Measurements from ENCODE around the gene PPT2.
"Not testable (repeated sequence)": the region's sequence is repeated elsewhere in the genome, so short reads cannot be mapped to it uniquely, and the experiment has no call there.

Gene PPT2

GRCh38 chr6:32177183-32177787 lies 23.3 kb downstream of the PPT2 start:
- peaks cover 29% of the 10 kb centered on the region for H3K36me3 Mint-ChIP-seq (ENCODE audit: insufficient read depth)
- ATAC-seq (replicated peaks; ENCODE audit: extremely low read depth, poor library complexity, severe bottlenecking), result no peak
- H3K27ac Mint-ChIP-seq (ENCODE audit: low read depth), result peak overlapping the region; percentile 83
- peaks cover 70% of the 10 kb centered on the region for H3K4me1 Mint-ChIP-seq
- H3K27me3 Mint-ChIP-seq, result no peaks in the 10 kb centered on the region
- H3K9me3 Mint-ChIP-seq, result no peaks in the 10 kb centered on the region
- DNase-seq (ENCODE audit: low spot score in 2 of 2), result no peak
- H3K4me3 Mint-ChIP-seq, result peak overlapping the region; percentile 88

- ATAC-seq (replicated peaks; ENCODE audit: extremely low read depth, poor library complexity, severe bottlenecking), result peak; percentile 89
- Mint-ChIP-seq H3K36me3 (ENCODE audit: insufficient read depth) (peaks cover 32% of the 10 kb centered on the region), H3K9me3 (no peaks in the 10 kb centered on the region), H3K4me1 (peaks cover 70% of the 10 kb centered on the region), H3K27me3 (no peaks in the 10 kb centered on the region), H3K27ac (ENCODE audit: low read depth) (peak within 1 kb of the TSS; percentile 83), H3K4me3 (peak within 1 kb of the TSS; percentile 88)
- peak; percentile 71 to 94 for DNase-seq (ENCODE audit: low spot score in 2 of 2)
Measured at GRCh38 chr6:32177788-32178546, 24.0 kb downstream of the PPT2 start, which contains the start of gene RNF5. TSS of gene RNF5 (plus strand) at chr6:32178405. CDS start at chr6:32178512, 107 bp downstream.

DNA sequence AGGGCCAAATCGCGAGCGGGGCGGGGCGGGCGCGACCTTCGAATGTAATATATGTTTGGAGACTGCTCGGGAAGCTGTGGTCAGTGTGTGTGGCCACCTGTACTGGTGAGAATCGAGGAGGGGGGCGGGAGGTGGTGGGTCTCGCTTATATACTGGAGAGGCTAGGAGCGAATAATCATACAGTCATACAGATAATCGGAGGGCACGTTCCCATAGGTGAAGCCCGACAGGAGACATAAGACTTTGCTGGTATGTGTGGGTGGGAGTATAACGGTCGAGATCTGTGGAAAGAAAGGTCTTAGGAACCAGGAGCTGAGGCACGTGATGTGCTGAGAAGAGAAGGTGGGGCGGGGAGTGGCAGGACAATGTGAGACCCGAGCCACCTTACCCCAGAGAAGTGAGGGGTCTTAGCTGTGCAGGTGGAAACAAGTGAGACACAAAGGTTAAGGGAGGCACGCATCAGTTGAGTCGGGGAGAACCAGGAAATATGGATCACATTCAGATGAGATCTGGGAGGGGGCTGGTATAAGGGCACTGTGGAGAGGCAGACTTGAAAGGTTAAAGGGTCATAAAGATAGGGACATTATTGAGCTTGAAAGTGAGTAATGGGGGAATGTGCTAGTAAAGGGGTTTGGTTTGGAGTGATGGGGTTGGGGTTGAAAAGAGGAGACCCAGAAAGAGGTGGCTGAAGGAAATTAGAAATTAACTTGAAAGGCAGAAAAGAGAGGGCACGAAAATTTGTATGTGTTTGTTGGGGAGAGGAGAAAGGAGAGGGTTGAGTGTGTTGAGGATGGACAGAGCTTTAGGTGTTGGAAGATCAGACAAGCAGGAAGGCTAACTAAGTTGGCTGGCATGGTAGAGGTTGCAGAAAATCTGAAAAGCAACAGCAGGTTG lies 24.9 kb downstream of the PPT2 start:
- peaks cover 62% of the 10 kb centered on the region for H3K4me1 Mint-ChIP-seq
- H3K27ac Mint-ChIP-seq (ENCODE audit: low read depth), result peak overlapping the region; percentile 83
- H3K9me3 Mint-ChIP-seq, result no peaks in the 10 kb centered on the region
- peaks cover 32% of the 10 kb centered on the region for H3K36me3 Mint-ChIP-seq (ENCODE audit: insufficient read depth)
- ATAC-seq (replicated peaks; ENCODE audit: extremely low read depth, poor library complexity, severe bottlenecking) (no peak), DNase-seq (ENCODE audit: low spot score in 2 of 2) (no peak)
- H3K27me3 Mint-ChIP-seq, result no peaks in the 10 kb centered on the region
- peak overlapping the region; percentile 88 for H3K4me3 Mint-ChIP-seq

DNA sequence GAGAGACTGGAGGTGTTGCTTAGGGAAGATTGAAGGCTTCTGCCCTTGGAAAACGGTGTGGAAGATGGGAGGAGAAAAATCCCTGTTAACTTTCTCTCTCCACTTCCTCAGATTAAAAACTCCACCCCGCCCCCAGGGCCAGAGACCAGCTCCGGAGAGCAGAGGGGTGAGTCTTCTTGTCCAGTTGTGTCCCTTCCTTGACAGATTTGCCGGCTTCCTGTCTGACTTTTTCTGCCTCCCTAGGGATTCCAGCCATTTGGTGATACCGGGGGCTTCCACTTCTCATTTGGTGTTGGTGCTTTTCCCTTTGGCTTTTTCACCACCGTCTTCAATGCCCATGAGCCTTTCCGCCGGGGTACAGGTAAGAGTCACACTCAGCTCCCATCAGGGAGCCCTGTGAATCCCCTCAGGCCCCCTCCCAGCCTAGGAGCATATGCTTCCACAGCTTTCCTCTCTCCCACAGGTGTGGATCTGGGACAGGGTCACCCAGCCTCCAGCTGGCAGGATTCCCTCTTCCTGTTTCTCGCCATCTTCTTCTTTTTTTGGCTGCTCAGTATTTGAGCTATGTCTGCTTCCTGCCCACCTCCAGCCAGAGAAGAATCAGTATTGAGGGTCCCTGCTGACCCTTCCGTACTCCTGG lies 25.9 kb downstream of the PPT2 start:
- Mint-ChIP-seq H3K4me1 (peaks cover 55% of the 10 kb centered on the region), H3K4me3 (peak overlapping the region; percentile 28), H3K9me3 (no peaks in the 10 kb centered on the region), H3K27me3 (no peaks in the 10 kb centered on the region), H3K27ac (ENCODE audit: low read depth) (peak overlapping the region; percentile 32), H3K36me3 (ENCODE audit: insufficient read depth) (peaks cover 32% of the 10 kb centered on the region)
- DNase-seq (ENCODE audit: low spot score in 2 of 2), result no peak
- no peak for ATAC-seq (replicated peaks; ENCODE audit: extremely low read depth, poor library complexity, severe bottlenecking)

GRCh38 chr6:32181148-32181702 lies 27.3 kb downstream of the PPT2 start:
- peaks cover 36% of the 10 kb centered on the region for H3K36me3 Mint-ChIP-seq (ENCODE audit: insufficient read depth)
- DNase-seq (ENCODE audit: low spot score in 2 of 2) (no peak), ATAC-seq (replicated peaks; ENCODE audit: extremely low read depth, poor library complexity, severe bottlenecking) (no peak)
- no peak overlapping the region for H3K4me3 Mint-ChIP-seq
- H3K27ac Mint-ChIP-seq (ENCODE audit: low read depth), result no peak overlapping the region
- no peaks in the 10 kb centered on the region for H3K27me3 Mint-ChIP-seq
- peaks cover 54% of the 10 kb centered on the region for H3K4me1 Mint-ChIP-seq
- no peaks in the 10 kb centered on the region for H3K9me3 Mint-ChIP-seq

GRCh38 chr6:32181915-32182529 lies 28.1 kb downstream of the PPT2 start:
- Mint-ChIP-seq H3K27me3 (no peaks in the 10 kb centered on the region), H3K4me1 (peaks cover 54% of the 10 kb centered on the region)

DNA sequence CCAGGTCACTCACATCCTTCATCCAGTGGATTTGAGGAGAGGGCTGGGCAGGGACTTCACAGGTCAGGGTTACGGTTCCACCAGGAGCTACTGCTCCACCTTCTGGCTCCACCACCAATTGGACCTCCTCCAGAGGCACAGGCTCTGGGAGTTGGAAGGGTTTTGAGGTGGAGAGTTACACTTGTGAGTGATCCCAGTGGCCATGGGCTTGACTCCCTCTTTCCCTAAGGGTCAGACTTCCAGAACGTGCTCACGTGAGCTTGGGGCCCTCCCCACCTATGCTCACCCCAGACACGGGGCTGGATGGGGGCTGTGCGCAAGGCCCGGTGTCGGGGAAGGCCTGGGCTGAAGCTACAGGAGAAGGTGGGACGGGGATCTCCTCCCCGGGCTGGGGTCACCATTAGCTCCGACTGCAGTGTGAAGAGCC lies 28.6 kb downstream of the PPT2 start:
- Mint-ChIP-seq H3K4me3 (no peak overlapping the region), H3K4me1 (peaks cover 54% of the 10 kb centered on the region), H3K27ac (ENCODE audit: low read depth) (no peak overlapping the region), H3K9me3 (no peaks in the 10 kb centered on the region), H3K36me3 (ENCODE audit: insufficient read depth) (peaks cover 46% of the 10 kb centered on the region), H3K27me3 (no peaks in the 10 kb centered on the region)
- DNase-seq (ENCODE audit: low spot score in 2 of 2) (no peak), ATAC-seq (replicated peaks; ENCODE audit: extremely low read depth, poor library complexity, severe bottlenecking) (no peak)

More at GRCh38 chr6:32181915-32182529, 28.1 kb downstream of the PPT2 start:
- no peak overlapping the region for H3K27ac Mint-ChIP-seq (ENCODE audit: low read depth)
- DNase-seq (ENCODE audit: low spot score in 2 of 2) (no peak), ATAC-seq (replicated peaks; ENCODE audit: extremely low read depth, poor library complexity, severe bottlenecking) (no peak)
- H3K4me3 Mint-ChIP-seq, result no peak overlapping the region
- H3K9me3 Mint-ChIP-seq, result no peaks in the 10 kb centered on the region
- H3K36me3 Mint-ChIP-seq (ENCODE audit: insufficient read depth), result peaks cover 44% of the 10 kb centered on the region

DNA sequence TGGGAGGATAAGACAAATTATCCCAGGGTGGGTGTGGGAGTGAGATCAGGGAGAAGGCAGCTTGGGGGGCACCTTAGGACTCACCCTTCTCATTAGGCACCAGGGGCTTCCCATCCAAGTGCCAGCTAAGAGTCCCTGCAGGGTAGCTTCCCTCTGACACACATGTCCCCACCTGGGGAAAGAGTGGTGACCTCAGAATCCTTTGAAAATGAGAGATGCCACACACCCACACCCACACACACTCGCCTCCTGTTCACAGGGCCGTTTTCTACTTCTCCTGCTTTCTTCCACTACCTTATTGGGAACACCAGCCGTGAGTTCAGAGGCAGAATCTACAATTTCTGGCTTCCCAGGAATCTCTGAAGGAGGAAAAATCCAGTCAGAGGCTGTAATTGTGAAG lies 29.1 kb downstream of the PPT2 start:
- Mint-ChIP-seq H3K9me3 (no peaks in the 10 kb centered on the region), H3K4me1 (peaks cover 54% of the 10 kb centered on the region), H3K4me3 (no peak overlapping the region), H3K27me3 (no peaks in the 10 kb centered on the region), H3K27ac (ENCODE audit: low read depth) (no peak overlapping the region), H3K36me3 (ENCODE audit: insufficient read depth) (peaks cover 47% of the 10 kb centered on the region)
- DNase-seq (ENCODE audit: low spot score in 2 of 2), result no peak
- no peak for ATAC-seq (replicated peaks; ENCODE audit: extremely low read depth, poor library complexity, severe bottlenecking)

GRCh38 chr6:32183483-32184083 lies 29.6 kb downstream of the PPT2 start:
- no peak for ATAC-seq (replicated peaks; ENCODE audit: extremely low read depth, poor library complexity, severe bottlenecking)
- Mint-ChIP-seq H3K9me3 (no peaks in the 10 kb centered on the region), H3K4me1 (peaks cover 52% of the 10 kb centered on the region), H3K27me3 (no peaks in the 10 kb centered on the region), H3K36me3 (ENCODE audit: insufficient read depth) (peaks cover 47% of the 10 kb centered on the region), H3K27ac (ENCODE audit: low read depth) (no peak overlapping the region), H3K4me3 (no peak overlapping the region)
- DNase-seq (ENCODE audit: low spot score in 2 of 2), result no peak

DNA sequence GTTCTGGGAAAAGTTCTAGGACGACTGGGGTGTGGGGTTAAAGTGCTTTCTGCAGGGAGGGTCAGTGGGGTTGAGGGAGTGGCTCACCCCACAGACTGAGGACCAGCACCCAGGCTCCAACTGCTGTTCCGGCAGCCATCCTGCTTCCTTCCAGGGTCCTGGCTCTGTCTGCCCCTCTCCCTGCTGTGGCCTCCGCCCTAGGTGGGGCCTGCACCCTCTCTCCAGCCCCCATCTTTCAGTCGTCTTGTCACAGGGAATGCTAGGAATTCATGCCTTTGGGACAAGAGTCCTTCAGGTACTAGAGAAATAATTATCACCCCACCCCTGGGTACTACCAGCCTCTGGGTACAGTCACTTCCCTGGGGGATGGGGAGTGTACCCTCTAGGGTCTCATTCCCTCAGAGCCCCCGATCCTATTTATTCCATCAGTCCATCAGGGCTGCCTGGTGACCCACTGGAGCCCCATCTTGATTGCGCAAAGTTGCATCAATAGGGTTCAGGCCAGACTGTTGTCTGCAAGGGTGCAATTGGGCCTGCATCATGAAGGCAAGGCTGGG lies 30.2 kb downstream of the PPT2 start, which contains the start of gene AGER:
Gene AGER (minus strand): TSS at position 170 of the 557 bp plus-strand sequence. CDS start 31 bp downstream, at position 139.
- no peaks in the 10 kb centered on the region for H3K9me3 Mint-ChIP-seq
- H3K27ac Mint-ChIP-seq (ENCODE audit: low read depth), result peak within 1 kb of the TSS; percentile 76
- no peak for DNase-seq (ENCODE audit: low spot score in 2 of 2)
- no peak within 1 kb of the TSS for H3K4me3 Mint-ChIP-seq
- no peak for ATAC-seq (replicated peaks; ENCODE audit: extremely low read depth, poor library complexity, severe bottlenecking)
- no peaks in the 10 kb centered on the region for H3K27me3 Mint-ChIP-seq
- peaks cover 52% of the 10 kb centered on the region for H3K4me1 Mint-ChIP-seq
- H3K36me3 Mint-ChIP-seq (ENCODE audit: insufficient read depth), result peaks cover 51% of the 10 kb centered on the region

DNA sequence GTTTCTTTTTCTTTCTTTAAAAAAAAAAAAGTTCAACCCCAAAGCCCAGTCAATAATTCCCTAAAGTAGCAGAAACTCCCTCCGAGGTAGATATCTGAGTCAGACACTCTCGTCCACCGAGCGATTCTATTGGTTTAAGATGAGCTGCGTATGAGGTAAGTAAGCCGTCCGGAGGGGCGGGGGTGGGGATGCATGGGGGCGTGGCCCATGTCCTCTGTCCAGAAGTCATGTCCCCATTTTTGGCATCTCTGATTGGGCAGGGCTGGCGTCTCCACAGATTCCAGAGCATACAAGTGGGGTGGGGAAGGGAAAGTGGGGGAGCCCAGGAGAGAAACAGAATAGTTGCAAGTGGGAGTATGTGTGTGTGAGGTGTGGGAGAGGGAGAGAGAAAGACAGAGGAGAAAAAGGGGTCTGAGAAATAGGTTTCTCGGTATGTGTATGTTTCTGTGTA lies 31.8 kb downstream of the PPT2 start:
- ATAC-seq (replicated peaks; ENCODE audit: extremely low read depth, poor library complexity, severe bottlenecking), result peak; percentile 65
- peaks cover 44% of the 10 kb centered on the region for H3K36me3 Mint-ChIP-seq (ENCODE audit: insufficient read depth)
- peaks cover 45% of the 10 kb centered on the region for H3K4me1 Mint-ChIP-seq
- peak overlapping the region; percentile 98 for H3K4me3 Mint-ChIP-seq
- not testable (repeated sequence) for H3K27me3 Mint-ChIP-seq; DNase-seq (ENCODE audit: low spot score in 2 of 2); H3K9me3 Mint-ChIP-seq
- H3K27ac Mint-ChIP-seq (ENCODE audit: low read depth), result peak overlapping the region; percentile 76
